ENCODE measurements around the gene PJA2. TPM values are rescaled to one million over a fixed set of nuclear protein-coding genes. Genes with fewer than 3 reads are reported as not detected.

The PJA2 gene
- total RNA-seq, 4 donors from 2014 or later = 37.6 to 64.9 (median 58.7) TPM

GRCh38 chr5:109378095-109378494 lies 31.7 kb downstream of the PJA2 start:
- no peak for TF ChIP-seq POLR2A (IDR thresholded peaks at IDR 0.05)
- DNase-seq (no peak), ATAC-seq (no peak)
- peaks cover 24 to 25% of the 10 kb centered on the region in 2 donors for H3K4me1 ChIP-seq
- in situ Hi-C loops (cut with MboI; ENCODE audit: low sequenced_read_pairs in 4 of 4) = no loop called here
- intact Hi-C loops (cut with DNase I; ENCODE audit: low total_unique reads) = loop anchor here (5.0 kb wide), 1 partner anchor 34 kb away; no protein-coding TSS in a partner anchor
- peaks cover 3 to 32% of the 10 kb centered on the region in 2 donors for H3K36me3 ChIP-seq
- no peak overlapping the region for H3K4me3 ChIP-seq
- H3K27me3 ChIP-seq = no peaks in the 10 kb centered on the region
- no peaks in the 10 kb centered on the region for H3K9me3 ChIP-seq
- no peak overlapping the region for H3K27ac ChIP-seq

GRCh38 chr5:109374625-109375024 lies 35.1 kb downstream of the PJA2 start:
- intact Hi-C loops (cut with DNase I; ENCODE audit: low total_unique reads) (loop anchor here (5.0 kb wide), 1 partner anchor 38 kb away; no protein-coding TSS in a partner anchor), in situ Hi-C loops (cut with MboI; ENCODE audit: low sequenced_read_pairs in 4 of 4) (no loop called here)
- no peak overlapping the region for H3K27ac ChIP-seq
- no peak for ATAC-seq
- no peak overlapping the region for H3K4me3 ChIP-seq
- DNase-seq = no peak
- no peaks in the 10 kb centered on the region for H3K9me3 ChIP-seq
- H3K36me3 ChIP-seq = peaks cover 3 to 21% of the 10 kb centered on the region in 2 donors
- TF ChIP-seq CTCF (IDR thresholded peaks at IDR 0.05 in 4 of 5, conservative IDR thresholded peaks at IDR 0.05 in 1 of 5) = no peak
- no peak for TF ChIP-seq POLR2A (IDR thresholded peaks at IDR 0.05)
- H3K27me3 ChIP-seq = no peaks in the 10 kb centered on the region
- peaks cover 24 to 27% of the 10 kb centered on the region in 2 donors for H3K4me1 ChIP-seq

GRCh38 chr5:109373932-109374331 lies 35.8 kb downstream of the PJA2 start:
- H3K4me3 ChIP-seq = no peak overlapping the region
- DNase-seq = no peak
- in situ Hi-C loops (cut with MboI; ENCODE audit: low sequenced_read_pairs in 4 of 4) = no loop called here
- H3K36me3 ChIP-seq = peaks cover 3 to 18% of the 10 kb centered on the region in 2 donors
- intact Hi-C loops (cut with DNase I; ENCODE audit: low total_unique reads) = no loop called here
- ATAC-seq = no peak
- no peaks in the 10 kb centered on the region for H3K9me3 ChIP-seq
- TF ChIP-seq POLR2A (IDR thresholded peaks at IDR 0.05) (no peak), CTCF (IDR thresholded peaks at IDR 0.05 in 4 of 5, conservative IDR thresholded peaks at IDR 0.05 in 1 of 5) (no peak)
- H3K4me1 ChIP-seq = peaks cover 24 to 27% of the 10 kb centered on the region in 2 donors
- H3K27me3 ChIP-seq = no peaks in the 10 kb centered on the region
- H3K27ac ChIP-seq = no peak overlapping the region

GRCh38 chr5:109370343-109370742 lies 39.4 kb downstream of the PJA2 start:
- intact Hi-C loops (cut with DNase I; ENCODE audit: low total_unique reads) = no loop called here

GRCh38 chr5:109365653-109366052 lies 44.1 kb downstream of the PJA2 start:
- Histone ChIP-seq H3K9me3 (no peaks in the 10 kb centered on the region), H3K4me3 (no peak overlapping the region), H3K27me3 (no peaks in the 10 kb centered on the region), H3K27ac (no peak overlapping the region), H3K4me1 (peaks cover 0 to 9% of the 10 kb centered on the region in 2 donors), H3K36me3 (peaks cover 0 to 56% of the 10 kb centered on the region in 2 donors)
- in situ Hi-C loops (cut with MboI; ENCODE audit: low sequenced_read_pairs in 4 of 4) (no loop called here), intact Hi-C loops (cut with DNase I; ENCODE audit: low total_unique reads) (no loop called here)
- TF ChIP-seq POLR2A (IDR thresholded peaks at IDR 0.05) (no peak), CTCF (IDR thresholded peaks at IDR 0.05 in 4 of 5, conservative IDR thresholded peaks at IDR 0.05 in 1 of 5) (no peak)
- no peak for DNase-seq
- ATAC-seq = no peak

More at GRCh38 chr5:109370343-109370742, 39.4 kb downstream of the PJA2 start:
- no peaks in the 10 kb centered on the region for H3K27me3 ChIP-seq
- DNase-seq (no peak), ATAC-seq (no peak)
- TF ChIP-seq CTCF (IDR thresholded peaks at IDR 0.05 in 4 of 5, conservative IDR thresholded peaks at IDR 0.05 in 1 of 5) (no peak), POLR2A (IDR thresholded peaks at IDR 0.05) (no peak)
- H3K27ac ChIP-seq = no peak overlapping the region
- peaks cover 0 to 34% of the 10 kb centered on the region in 2 donors for H3K36me3 ChIP-seq
- H3K4me1 ChIP-seq = peaks cover 7 to 13% of the 10 kb centered on the region in 2 donors
- no peaks in the 10 kb centered on the region for H3K9me3 ChIP-seq
- H3K4me3 ChIP-seq = no peak overlapping the region
- in situ Hi-C loops (cut with MboI; ENCODE audit: low sequenced_read_pairs in 4 of 4) = no loop called here
